Subcutaneous abdominal adipose tissue (tissue), 5 donors: ENCODE measurements around the gene YES1.
"Not testable (repeated sequence)": the region's sequence is repeated elsewhere in the genome, so short reads cannot be mapped to it uniquely, and the experiment has no call there.

Source experiments
- H3K27ac ChIP-seq: one replicate; pipeline ENCODE4 v1.7.0; 2013; ENCODE audit warnings: low read depth, mild to moderate bottlenecking, inconsistent platforms, low read length, moderate library complexity
- H3K27me3 ChIP-seq, 5 donors: one replicate each; pipeline ENCODE4 v1.7.0; 2013; ENCODE audit warnings: low read length in 5 of 5, inconsistent platforms in 1 of 5; ENCODE audit not compliant: control insufficient read depth in 5 of 5, insufficient read depth in 4 of 5
- H3K36me3 ChIP-seq, 5 donors: one replicate each; pipeline ENCODE4 v1.7.0; 2013; ENCODE audit warnings: low read length in 5 of 5; ENCODE audit not compliant: control insufficient read depth in 5 of 5, insufficient read depth in 5 of 5
- H3K4me1 ChIP-seq, 5 donors: one replicate each; pipeline ENCODE4 v1.7.0; 2013; ENCODE audit warnings: low read length in 5 of 5, mild to moderate bottlenecking in 3 of 5, moderate library complexity in 1 of 5; ENCODE audit not compliant: control insufficient read depth in 5 of 5, insufficient read depth in 5 of 5
- H3K4me3 ChIP-seq, 5 donors: one replicate each; pipeline ENCODE4 v1.7.0; 2013; ENCODE audit warnings: low read length in 5 of 5, low read depth in 1 of 5
- H3K9ac ChIP-seq, 5 donors: one replicate each; pipeline ENCODE4 v1.7.0; 2013; ENCODE audit warnings: low read length in 5 of 5, mild to moderate bottlenecking in 4 of 5, moderate library complexity in 3 of 5
- H3K9me3 ChIP-seq, 5 donors: one replicate each; pipeline ENCODE4 v1.7.0; 2013; ENCODE audit warnings: low read length in 5 of 5; ENCODE audit not compliant: control insufficient read depth in 5 of 5
- donor health status: healthy.
- donor health status: healthy.
- donor health status: healthy.
- donor health status: healthy.
- donor health status: healthy.

The YES1 gene

GRCh38 chr18:693466-694187, 118.4 kb downstream of the YES1 start:
- Histone ChIP-seq H3K9me3 (no peaks in the 10 kb centered on the region), H3K27me3 (no peaks in the 10 kb centered on the region), H3K36me3 (peaks cover 2 to 34% (median 24%) of the 10 kb centered on the region in 5 donors), H3K9ac (no peak overlapping the region), H3K4me3 (no peak overlapping the region), H3K4me1 (no peaks in the 10 kb centered on the region), H3K27ac (no peak overlapping the region)

GRCh38 chr18:692824-693223, 119.2 kb downstream of the YES1 start:
- Histone ChIP-seq H3K9ac (no peak overlapping the region), H3K36me3 (peaks cover 2 to 34% (median 24%) of the 10 kb centered on the region in 5 donors), H3K9me3 (no peaks in the 10 kb centered on the region), H3K27me3 (no peaks in the 10 kb centered on the region), H3K4me3 (no peak overlapping the region), H3K27ac (no peak overlapping the region), H3K4me1 (no peaks in the 10 kb centered on the region)

GRCh38 chr18:688323-688722, 123.7 kb downstream of the YES1 start:
- Histone ChIP-seq H3K36me3 (peaks cover 9 to 40% (median 27%) of the 10 kb centered on the region in 5 donors), H3K4me3 (no peak overlapping the region), H3K9me3 (no peaks in the 10 kb centered on the region), H3K4me1 (no peaks in the 10 kb centered on the region), H3K27ac (no peak overlapping the region), H3K27me3 (no peaks in the 10 kb centered on the region), H3K9ac (no peak overlapping the region)

- Histone ChIP-seq H3K4me1 (no peaks in the 10 kb centered on the region), H3K27me3 (no peaks in the 10 kb centered on the region), H3K27ac (no peak overlapping the region), H3K36me3 (peaks cover 14 to 40% (median 28%) of the 10 kb centered on the region in 5 donors), H3K4me3 (no peak overlapping the region), H3K9ac (no peak overlapping the region), H3K9me3 (no peaks in the 10 kb centered on the region)
These were observed 125.5 kb downstream of the YES1 start for GRCh38 chr18:686339-687111.

- Histone ChIP-seq H3K27ac (no peak overlapping the region), H3K9me3 (no peaks in the 10 kb centered on the region), H3K36me3 (peaks cover 14 to 46% (median 34%) of the 10 kb centered on the region in 5 donors), H3K9ac (no peak overlapping the region), H3K4me3 (no peak overlapping the region), H3K27me3 (no peaks in the 10 kb centered on the region), H3K4me1 (no peaks in the 10 kb centered on the region)
These were observed 126.6 kb downstream of the YES1 start for GRCh38 chr18:685438-685837.

GRCh38 chr18:683531-683930, 128.5 kb downstream of the YES1 start:
- no peaks in the 10 kb centered on the region for H3K9me3 ChIP-seq
- peaks cover 14 to 63% (median 39%) of the 10 kb centered on the region in 5 donors for H3K36me3 ChIP-seq
- H3K27ac ChIP-seq, result no peak overlapping the region

GRCh38 chr18:682833-683232, 129.2 kb downstream of the YES1 start:
- Histone ChIP-seq H3K27me3 (no peaks in the 10 kb centered on the region), H3K27ac (no peak overlapping the region), H3K4me3 (no peak overlapping the region), H3K36me3 (peaks cover 14 to 69% (median 44%) of the 10 kb centered on the region in 5 donors), H3K4me1 (no peaks in the 10 kb centered on the region), H3K9me3 (no peaks in the 10 kb centered on the region), H3K9ac (no peak overlapping the region)

More at GRCh38 chr18:683531-683930, 128.5 kb downstream of the YES1 start:
- Histone ChIP-seq H3K27me3 (no peaks in the 10 kb centered on the region), H3K4me1 (no peaks in the 10 kb centered on the region), H3K4me3 (no peak overlapping the region), H3K9ac (no peak overlapping the region)

- not testable (repeated sequence) for H3K4me1 ChIP-seq, H3K9ac ChIP-seq, H3K4me3 ChIP-seq, H3K27me3 ChIP-seq, H3K9me3 ChIP-seq, H3K27ac ChIP-seq
- H3K36me3 ChIP-seq, result peaks cover 14 to 70% (median 49%) of the 10 kb centered on the region in 5 donors
These were observed 129.6 kb downstream of the YES1 start for GRCh38 chr18:682416-682815.

GRCh38 chr18:681985-682384, 130.1 kb downstream of the YES1 start:
- Histone ChIP-seq H3K27ac (no peak overlapping the region), H3K27me3 (no peaks in the 10 kb centered on the region), H3K36me3 (peaks cover 14 to 72% (median 52%) of the 10 kb centered on the region in 5 donors), H3K9ac (no peak overlapping the region), H3K4me1 (no peaks in the 10 kb centered on the region), H3K9me3 (no peaks in the 10 kb centered on the region), H3K4me3 (no peak overlapping the region)

GRCh38 chr18:680392-680791, 131.7 kb downstream of the YES1 start:
- H3K27me3 ChIP-seq, result no peaks in the 10 kb centered on the region
- peaks cover 13 to 72% (median 52%) of the 10 kb centered on the region in 5 donors for H3K36me3 ChIP-seq
- H3K27ac ChIP-seq, result no peak overlapping the region
- no peaks in the 10 kb centered on the region for H3K4me1 ChIP-seq
- no peak overlapping the region for H3K4me3 ChIP-seq
- H3K9ac ChIP-seq, result no peak overlapping the region
- H3K9me3 ChIP-seq, result no peaks in the 10 kb centered on the region
